Activated gamma-delta T cell treated with anti-CD3 and anti-CD28 coated beads, Interleukin-2, amount 50 U/mL, for 16 hours (primary cell): ENCODE data around the gene KLC3.

Source experiments
- DNase-seq: peaks from one replicate; pipeline ENCODE4 v3.0.0-alpha.2; 2020; ENCODE audit warnings: low read depth

The KLC3 gene

GRCh38 chr19:45380107-45380506 is 39.6 kb downstream of the KLC3 start:
- no peak for DNase-seq

GRCh38 chr19:45382426-45382825 is 41.9 kb downstream of the KLC3 start:
- DNase-seq: no peak

- DNase-seq: no peak
Observed at GRCh38 chr19:45385392-45386221, 45.1 kb downstream of the KLC3 start.

- DNase-seq: no peak
Observed at GRCh38 chr19:45391346-45391745, 50.8 kb downstream of the KLC3 start.

DNA sequence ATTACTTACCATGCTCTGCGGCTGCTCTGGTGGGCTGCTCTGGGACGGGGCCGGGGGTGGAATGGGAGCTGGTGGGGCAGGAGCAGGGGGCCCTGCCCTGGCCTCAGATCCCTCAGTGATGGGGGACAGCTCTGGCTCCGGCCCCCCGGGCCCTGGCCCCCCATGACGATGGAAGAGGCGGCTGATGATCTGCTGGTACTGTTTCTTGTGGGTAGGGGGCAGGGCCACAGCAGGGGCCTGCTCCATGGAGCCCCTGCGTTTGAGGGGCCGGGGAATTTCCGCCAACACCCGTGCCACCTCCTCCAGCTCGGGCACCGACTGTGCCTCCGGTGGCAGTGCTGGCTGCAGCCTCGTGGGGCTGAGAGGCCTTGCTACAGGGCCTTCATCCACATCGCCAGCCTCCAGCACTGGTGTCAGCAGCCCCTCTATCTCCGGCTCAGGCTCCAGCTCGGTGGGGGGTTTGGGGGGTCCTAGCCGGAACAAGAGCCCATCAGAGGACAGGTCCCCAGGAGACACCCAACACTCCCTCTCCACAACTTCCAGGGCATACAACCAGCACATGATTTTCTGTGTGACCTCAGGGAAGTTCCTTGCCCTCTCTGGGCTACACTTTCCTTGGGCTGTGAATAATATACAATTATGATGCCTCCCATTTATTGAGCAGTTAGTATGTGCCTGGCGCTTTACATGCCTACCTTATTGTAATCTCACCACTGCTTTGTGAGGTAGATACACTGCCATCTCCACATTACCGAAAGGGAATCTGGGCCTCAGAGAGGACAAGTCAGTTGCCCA is 51.5 kb downstream of the KLC3 start:
- no peak for DNase-seq

DNA sequence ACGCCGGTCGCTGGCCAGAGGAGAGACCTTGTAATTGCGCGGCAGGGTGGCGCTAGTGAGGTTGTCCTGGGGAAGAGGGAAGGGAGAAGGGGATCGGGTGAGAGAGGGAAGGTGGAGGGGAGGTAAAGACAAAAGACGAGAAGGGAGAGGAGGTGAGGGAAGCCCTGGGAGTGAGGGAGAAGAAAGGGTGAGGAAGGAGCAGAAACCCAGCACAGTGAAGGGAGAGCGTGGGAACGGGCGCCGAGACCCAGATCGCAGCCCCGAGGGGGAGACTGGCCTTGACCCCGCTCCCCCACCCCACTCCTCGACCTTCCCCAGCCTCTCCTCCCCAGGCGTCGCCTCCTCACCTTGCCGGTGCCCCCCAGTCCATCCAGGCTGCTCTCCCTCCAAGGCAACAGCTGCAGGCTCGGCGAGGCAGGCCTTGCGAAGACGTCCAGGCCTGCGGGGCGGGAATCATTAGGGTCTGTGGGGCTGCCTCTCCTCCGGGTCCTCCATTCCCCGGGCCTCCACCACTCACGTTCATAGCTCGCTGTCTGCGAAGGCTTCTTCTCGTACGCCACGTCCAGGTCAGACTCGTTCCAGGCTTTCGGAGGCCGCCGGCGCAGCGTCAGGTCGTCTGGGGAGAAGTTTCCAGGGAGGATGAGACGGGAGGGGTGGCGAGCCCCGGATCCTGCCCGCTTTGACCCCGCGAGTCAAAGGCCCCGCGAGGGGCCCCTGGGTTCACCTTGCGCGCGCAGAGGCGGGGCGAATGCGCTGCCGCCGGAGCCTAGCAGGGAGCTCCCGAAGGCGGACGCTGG is 55.5 kb downstream of the KLC3 start:
- DNase-seq: no peak

DNA sequence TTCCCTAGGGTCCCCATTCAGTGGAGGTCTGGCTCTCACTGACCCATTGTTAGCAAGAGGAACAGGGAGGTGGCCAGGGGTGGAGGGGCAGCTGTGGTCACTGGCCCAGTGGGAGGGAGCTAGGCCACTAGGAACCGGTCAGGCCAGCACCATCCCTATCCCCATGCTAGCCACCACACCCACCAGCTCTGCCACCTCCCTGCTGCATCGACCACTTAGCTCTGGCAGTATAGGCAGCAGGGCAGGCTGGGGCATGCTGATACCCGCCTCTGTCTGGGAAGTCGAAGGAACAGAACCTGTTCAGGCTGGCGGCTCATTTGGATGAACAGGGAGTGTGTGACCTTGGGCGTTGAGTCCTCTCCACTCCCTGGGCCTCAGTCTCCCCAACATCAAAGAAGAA is 59.6 kb downstream of the KLC3 start:
- no peak for DNase-seq
